A673 (cell line): Measurements from ENCODE around the gene ZNF763. TPM values are rescaled to one million over a fixed set of nuclear protein-coding genes. Genes with fewer than 3 reads are reported as not detected.

Source experiments
- BruUV-seq: library from RNA; stranded (reverse); fragments of 400-500 nt; replicated peaks from 2 replicates; lab custom pipeline; 2021; lab: Mats Ljungman, UMichigan
- CTCF ChIA-PET: fragments of 300-600 bp; sonication (Branson Sonifier 250); formaldehyde crosslinking; loops from one replicate; lab custom pipeline; 2022; ENCODE audit warnings: antibody characterized with exemption; lab: Charles Lee
- POLR2A ChIA-PET: fragments of 300-600 bp; sonication (Branson Sonifier 250); formaldehyde crosslinking; loops from one replicate; lab custom pipeline; 2022; ENCODE audit warnings: antibody characterized with exemption; ENCODE audit not compliant: low non-redundant PET; lab: Charles Lee
- DNase-seq: peaks from one replicate; pipeline ENCODE4 v3.0.0-alpha.2; 2015; ENCODE audit warnings: low spot score
- H3K27ac ChIP-seq: fragments of 200-600 bp; sonication (generic); 2 replicates; pipeline ENCODE4 v1.5.1; 2016; ENCODE audit warnings: mixed run types, low read depth, mild to moderate bottlenecking, mixed read lengths, antibody characterized with exemption, low read length; ENCODE audit not compliant: poor library complexity, severe bottlenecking
- H3K27me3 ChIP-seq: fragments of 200-600 bp; sonication (generic); replicated peaks from 2 replicates; pipeline ENCODE4 v1.6.1; 2017; ENCODE audit warnings: mixed run types, low read depth, mild to moderate bottlenecking, mixed read lengths, antibody characterized with exemption, low read length; ENCODE audit not compliant: insufficient read depth, poor library complexity
- H3K36me3 ChIP-seq: fragments of 200-600 bp; sonication (generic); 2 replicates; pipeline ENCODE4 v1.6.1; 2016; ENCODE audit warnings: mixed run types, mild to moderate bottlenecking, mixed read lengths, antibody characterized with exemption, low read length; ENCODE audit not compliant: insufficient read depth, poor library complexity, severe bottlenecking
- H3K4me1 ChIP-seq: fragments of 200-600 bp; sonication (generic); 2 replicates; pipeline ENCODE4 v1.6.1; 2017; ENCODE audit warnings: mixed run types, mild to moderate bottlenecking, mixed read lengths, antibody characterized with exemption, low read length; ENCODE audit not compliant: insufficient read depth, poor library complexity, severe bottlenecking
- H3K4me3 ChIP-seq: fragments of 200-600 bp; sonication (generic); 2 replicates; pipeline ENCODE4 v1.5.1; 2016; ENCODE audit warnings: low read depth, mixed run types, mild to moderate bottlenecking, mixed read lengths, low read length; ENCODE audit not compliant: poor library complexity, severe bottlenecking
- H3K9me3 ChIP-seq: fragments of 200-600 bp; sonication (generic); 2 replicates; pipeline ENCODE4 v1.6.1; 2016; ENCODE audit warnings: mixed run types, low read depth, mild to moderate bottlenecking, mixed read lengths, antibody characterized with exemption, low read length; ENCODE audit not compliant: poor library complexity, severe bottlenecking
- EZH2 ChIP-seq: fragments of 200-600 bp; sonication (generic); IDR thresholded peaks from 2 replicates; pipeline ENCODE4 v1.6.1; 2017; ENCODE audit warnings: borderline replicate concordance, low read depth, mild to moderate bottlenecking, mixed read lengths, antibody characterized with exemption, low read length; ENCODE audit not compliant: poor library complexity, severe bottlenecking
- intact Hi-C: fragments of 100-400 bp; cut with micrococcal nuclease; formaldehyde crosslinking; loops from one replicate; pipeline ENCODE4 v1.10.0; 2022; ENCODE audit not compliant: unreplicated experiment
- total RNA-seq: library from RNA; stranded (reverse); gene quantifications from 2 replicates; pipeline ENCODE4 v1.2.3, GENCODE V29; 2021
- TF ChIP-seq, protein P1 (sequence below): fragments of 300-800, 200-600 bp; sonication (generic); conservative IDR thresholded peaks from 2 replicates; pipeline ENCODE4 v1.5.1; 2017; ENCODE audit warnings: low read depth, mild to moderate bottlenecking, antibody characterized with exemption, low read length, moderate library complexity, mixed read lengths

The ZNF763 gene
- total RNA-seq, 1 experiment from 2014 or later: not detected

- no peak for DNase-seq
- Histone ChIP-seq H3K4me3 (no peak overlapping the region), H3K27me3 (no peaks in the 10 kb centered on the region), H3K4me1 (no peaks in the 10 kb centered on the region), H3K36me3 (peaks cover 18% of the 10 kb centered on the region), H3K27ac (no peak overlapping the region), H3K9me3 (peaks cover 67% of the 10 kb centered on the region)
- ChIA-PET CTCF (no interaction called here), POLR2A (no interaction called here)
- no TSS peak for BruUV-seq
- intact Hi-C loops: no loop called here
- TF ChIP-seq, protein P1, sequence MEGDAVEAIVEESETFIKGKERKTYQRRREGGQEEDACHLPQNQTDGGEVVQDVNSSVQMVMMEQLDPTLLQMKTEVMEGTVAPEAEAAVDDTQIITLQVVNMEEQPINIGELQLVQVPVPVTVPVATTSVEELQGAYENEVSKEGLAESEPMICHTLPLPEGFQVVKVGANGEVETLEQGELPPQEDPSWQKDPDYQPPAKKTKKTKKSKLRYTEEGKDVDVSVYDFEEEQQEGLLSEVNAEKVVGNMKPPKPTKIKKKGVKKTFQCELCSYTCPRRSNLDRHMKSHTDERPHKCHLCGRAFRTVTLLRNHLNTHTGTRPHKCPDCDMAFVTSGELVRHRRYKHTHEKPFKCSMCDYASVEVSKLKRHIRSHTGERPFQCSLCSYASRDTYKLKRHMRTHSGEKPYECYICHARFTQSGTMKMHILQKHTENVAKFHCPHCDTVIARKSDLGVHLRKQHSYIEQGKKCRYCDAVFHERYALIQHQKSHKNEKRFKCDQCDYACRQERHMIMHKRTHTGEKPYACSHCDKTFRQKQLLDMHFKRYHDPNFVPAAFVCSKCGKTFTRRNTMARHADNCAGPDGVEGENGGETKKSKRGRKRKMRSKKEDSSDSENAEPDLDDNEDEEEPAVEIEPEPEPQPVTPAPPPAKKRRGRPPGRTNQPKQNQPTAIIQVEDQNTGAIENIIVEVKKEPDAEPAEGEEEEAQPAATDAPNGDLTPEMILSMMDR: no peak
These were observed 22.6 kb upstream of the ZNF763 start for GRCh38 chr19:11942008-11942842.

- BruUV-seq: no TSS peak
- Histone ChIP-seq H3K4me1 (no peaks in the 10 kb centered on the region), H3K9me3 (peaks cover 72% of the 10 kb centered on the region), H3K27ac (no peak overlapping the region), H3K27me3 (no peaks in the 10 kb centered on the region), H3K4me3 (no peak overlapping the region), H3K36me3 (peaks cover 24% of the 10 kb centered on the region)
- TF ChIP-seq, protein P1: no peak
- TF ChIP-seq EZH2: no peak
- no peak for DNase-seq
- intact Hi-C loops: no loop called here
- CTCF ChIA-PET: interaction anchor here (0.6 kb wide), 1 partner anchor 915 kb away, joined by 5 read pairs; no protein-coding TSS in a partner anchor
- POLR2A ChIA-PET: no interaction called here
These were observed 22.1 kb upstream of the ZNF763 start for GRCh38 chr19:11942843-11943108.

DNA sequence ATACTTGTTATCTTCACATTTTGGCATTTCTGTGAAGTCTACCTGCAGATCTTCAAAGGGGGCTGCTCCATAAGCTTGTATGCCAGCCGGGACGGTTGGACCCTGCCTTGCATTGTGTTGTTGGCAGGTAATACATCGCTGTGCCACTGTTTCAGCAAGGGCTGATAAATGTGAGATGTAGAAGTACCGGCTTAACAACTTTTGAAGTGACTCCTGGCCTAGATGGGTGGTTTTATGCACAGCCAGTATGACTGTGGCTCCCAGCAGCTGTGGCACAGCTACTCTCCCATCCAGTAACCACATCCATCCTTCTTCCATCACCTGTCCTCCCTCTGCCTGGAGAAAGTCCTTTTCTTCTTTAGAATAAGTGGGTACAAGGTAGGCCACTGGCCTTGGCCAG lies 20.2 kb upstream of the ZNF763 start:
- no peak for TF ChIP-seq EZH2
- TF ChIP-seq, protein P1: no peak
- DNase-seq: no peak
- ChIA-PET CTCF (no interaction called here), POLR2A (no interaction called here)
- Histone ChIP-seq H3K36me3 (peaks cover 43% of the 10 kb centered on the region), H3K9me3 (peaks cover 87% of the 10 kb centered on the region), H3K27me3 (no peaks in the 10 kb centered on the region), H3K4me3 (no peak overlapping the region), H3K4me1 (no peaks in the 10 kb centered on the region), H3K27ac (no peak overlapping the region)
- intact Hi-C loops: no loop called here
- no TSS peak for BruUV-seq
